Left renal pelvis (tissue), 4 donors: ENCODE data around the gene STPG3. TPM values are rescaled to one million over a fixed set of nuclear protein-coding genes. Genes with fewer than 3 reads are reported as not detected.

Source experiments
- DNase-seq, 4 donors: peaks; one replicate each; pipeline ENCODE4 v3.0.0-alpha.2; 2013; ENCODE audit warnings: low read depth in 4 of 4, low spot score in 3 of 4
- polyA plus RNA-seq, 4 donors: library from polyadenylated mRNA; unstranded; fragments of 120-200 nt; gene quantifications; one replicate each; pipeline ENCODE4 v1.2.1, GENCODE V29; 2013; ENCODE audit not compliant: insufficient read length in 4 of 4

The STPG3 gene
- polyA plus RNA-seq, 4 donors: 0.57 to 4.8 (median 1.7) TPM

DNA sequence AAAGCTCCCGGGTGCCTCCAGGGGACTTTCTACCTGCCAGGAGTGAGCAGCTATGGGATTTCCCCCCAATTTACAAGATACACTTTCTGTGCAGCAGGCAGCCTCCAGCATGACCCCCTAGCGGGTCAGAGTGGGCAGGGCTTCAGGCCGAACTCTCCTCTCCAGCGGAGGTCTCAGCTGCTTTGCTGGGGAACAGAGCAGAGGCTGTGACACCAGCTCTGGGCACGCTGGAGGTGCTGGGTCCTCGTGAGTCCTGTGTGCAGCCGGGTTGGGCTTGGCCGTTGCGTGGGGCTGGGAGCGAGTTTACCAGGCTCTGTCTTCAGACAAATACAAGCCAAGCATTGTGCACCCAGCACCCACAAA, 48.1 kb downstream of the STPG3 start:
- no peak for DNase-seq

DNA sequence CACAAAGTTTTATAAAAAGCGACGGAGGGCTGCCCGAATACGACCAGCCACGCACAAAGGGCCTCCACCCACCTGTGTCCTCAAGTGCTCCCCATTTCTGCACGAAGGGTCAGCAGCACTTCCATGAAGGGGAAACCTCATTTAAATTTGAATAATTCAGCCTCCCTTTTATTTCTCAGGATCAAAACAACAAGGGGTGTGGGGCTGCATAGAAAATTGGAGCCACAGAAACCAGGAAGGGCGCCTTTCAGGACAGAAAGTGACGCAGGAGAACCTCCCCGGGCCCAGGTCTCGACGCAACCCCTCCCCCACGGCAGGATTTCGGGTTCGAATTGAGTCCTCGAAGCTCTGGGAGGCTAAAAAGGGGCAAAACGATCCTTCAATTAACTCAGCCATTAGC, 48.9 kb downstream of the STPG3 start:
- DNase-seq: no peak

DNA sequence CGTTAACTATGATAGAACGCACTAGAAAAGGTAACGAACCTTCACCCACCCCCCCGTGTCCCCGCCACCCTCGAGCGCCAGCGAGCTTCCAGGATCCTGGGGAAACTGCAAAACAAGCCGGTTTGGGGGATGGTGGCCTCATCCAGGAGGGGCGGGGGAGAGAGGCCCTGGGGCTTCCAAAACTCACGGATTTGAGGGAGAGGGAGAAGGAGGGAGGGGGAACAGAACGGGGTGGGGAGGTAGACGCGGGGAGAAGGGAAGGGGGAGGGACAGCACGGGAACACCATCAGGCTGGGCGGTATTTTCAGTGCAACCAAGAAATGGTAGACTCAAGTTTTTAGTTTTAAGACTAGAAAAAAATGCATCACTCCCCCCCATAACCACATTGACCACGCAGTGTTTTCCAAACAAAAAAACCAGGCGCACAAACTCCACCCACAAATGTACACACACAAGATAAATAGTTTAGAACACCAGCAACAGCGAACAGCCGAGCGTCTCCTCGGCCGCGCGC, 49.5 kb downstream of the STPG3 start:
- DNase-seq: no peak

GRCh38 chr9:137301081-137301947, 50.2 kb downstream of the STPG3 start:
- no peak for DNase-seq

GRCh38 chr9:137302118-137302448, 51.0 kb downstream of the STPG3 start, which contains the start of gene NRARP:
NRARP (minus strand) TSS chr9:137302271; CDS start chr9:137301928, 343 bp downstream.
- peak in 2 of 4 donors; percentile 73 to 76 for DNase-seq

DNA sequence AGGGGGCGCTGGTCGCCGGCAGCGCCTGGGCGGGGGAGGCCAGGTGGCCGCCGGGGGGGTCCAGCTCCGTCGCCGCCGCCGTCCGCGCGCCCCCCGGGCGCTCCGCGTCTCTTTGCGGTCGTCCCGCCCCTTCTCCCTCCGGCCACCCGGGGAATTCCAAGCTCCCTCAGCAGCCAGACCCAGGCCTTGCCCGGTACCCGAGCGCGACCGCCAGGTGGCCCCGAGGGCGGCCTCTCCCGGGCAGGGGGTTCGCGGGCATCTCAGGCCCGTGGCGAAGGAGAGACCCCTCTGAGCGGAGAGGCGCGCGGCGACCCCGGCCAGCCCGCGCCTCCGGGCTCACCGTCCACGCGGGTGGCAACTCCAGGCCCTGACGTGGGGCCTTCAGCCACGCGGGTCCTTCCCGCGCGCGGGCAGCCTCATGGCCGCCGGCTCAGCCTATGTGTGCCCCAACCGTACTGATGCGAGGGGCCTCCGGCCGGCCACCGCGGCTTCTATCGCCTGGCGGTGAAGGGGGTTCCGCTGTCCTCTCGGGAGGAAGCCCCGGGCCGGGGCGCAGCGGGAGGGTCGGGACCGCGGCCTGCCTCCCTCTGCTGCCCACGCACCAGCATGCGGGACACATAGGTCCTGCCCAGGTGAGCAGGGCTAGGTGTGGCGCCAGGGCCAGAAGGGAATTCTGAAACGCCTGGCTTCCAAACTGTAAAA, 51.5 kb downstream of the STPG3 start:
- no peak for DNase-seq

Other genes starting within 250 kb of the STPG3 start
- gene ABCA2, start 223.0 kb upstream of the STPG3 start, polyA plus RNA-seq: 10 to 100 TPM; 18.7 to 52.8 (median 39.7) TPM
- gene FUT7, start 219.2 kb upstream of the STPG3 start, polyA plus RNA-seq: not detected
- gene NPDC1, start 205.1 kb upstream of the STPG3 start, polyA plus RNA-seq: 10 to 100 TPM; 20.4 to 48.7 (median 36.8) TPM
- 1 to 10 TPM; 3.2 to 7.5 (median 5.8) TPM for gene ENTPD2, start 197.2 kb upstream of the STPG3 start, polyA plus RNA-seq
- gene SAPCD2, start 180.7 kb upstream of the STPG3 start, polyA plus RNA-seq: 1 to 10 TPM; 4.5 to 8.3 (median 5.7) TPM
- 1 to 10 TPM; 1.6 to 6.6 (median 4.9) TPM for gene UAP1L1, start 173.8 kb upstream of the STPG3 start, polyA plus RNA-seq
- gene MAN1B1, start 164.3 kb upstream of the STPG3 start, polyA plus RNA-seq: 10 to 100 TPM; 48.7 to 73.8 (median 52.6) TPM
- 10 to 100 TPM; 11.1 to 34.8 (median 17.9) TPM for gene DPP7, start 136.6 kb upstream of the STPG3 start, polyA plus RNA-seq
- gene GRIN1, start 112.1 kb upstream of the STPG3 start, polyA plus RNA-seq: under 1 TPM in 1 of 4 donors, not detected in 3; 0.20 TPM
- gene LRRC26, start 81.2 kb upstream of the STPG3 start, polyA plus RNA-seq: not detected
- not detected for gene TMEM210, start 79.2 kb upstream of the STPG3 start, polyA plus RNA-seq
- gene ANAPC2, start 62.7 kb upstream of the STPG3 start, polyA plus RNA-seq: 10 to 100 TPM; 32.7 to 54.9 (median 41.4) TPM
- 10 to 100 TPM; 35.6 to 63.6 (median 43.0) TPM for gene SSNA1, start 62.6 kb upstream of the STPG3 start, polyA plus RNA-seq
- gene TPRN, start 50.5 kb upstream of the STPG3 start, polyA plus RNA-seq: 10 to 100 TPM in 3 of 4 donors, 1 to 10 TPM in 1; 8.3 to 19.6 (median 11.5) TPM
- 10 to 100 TPM; 39.3 to 46.6 (median 44.9) TPM for gene TMEM203, start 45.6 kb upstream of the STPG3 start, polyA plus RNA-seq
- gene NDOR1, start 45.6 kb upstream of the STPG3 start, polyA plus RNA-seq: 10 to 100 TPM in 2 of 4 donors, 1 to 10 TPM in 2; 8.8 to 18.8 (median 9.6) TPM
- gene RNF208, start 29.0 kb upstream of the STPG3 start, polyA plus RNA-seq: 10 to 100 TPM in 1 of 4 donors, 1 to 10 TPM in 3; 3.2 to 15.3 (median 8.1) TPM
- gene CYSRT1, start 26.1 kb upstream of the STPG3 start, polyA plus RNA-seq: 10 to 100 TPM in 2 of 4 donors, 1 to 10 TPM in 1, under 1 TPM in 1; 0.78 to 16.4 (median 7.9) TPM
- 10 to 100 TPM in 2 of 4 donors, 1 to 10 TPM in 1, under 1 TPM in 1; 0.41 to 15.5 (median 7.7) TPM for gene RNF224, start 23.8 kb upstream of the STPG3 start, polyA plus RNA-seq
- gene SLC34A3, start 20.4 kb upstream of the STPG3 start, polyA plus RNA-seq: 10 to 100 TPM in 1 of 4 donors, 1 to 10 TPM in 2, under 1 TPM in 1; 0.37 to 13.7 (median 5.2) TPM
- 100 to 1,000 TPM; 149 to 396 (median 315) TPM for gene TUBB4B, start 10.0 kb upstream of the STPG3 start, polyA plus RNA-seq
- gene NELFB, start 4.0 kb downstream of the STPG3 start, polyA plus RNA-seq: 10 to 100 TPM; 44.5 to 56.7 (median 50.4) TPM
- gene TOR4A, start 26.4 kb downstream of the STPG3 start, polyA plus RNA-seq: 1 to 10 TPM; 3.0 to 5.8 (median 4.9) TPM
- gene NRARP, start 51.0 kb downstream of the STPG3 start, polyA plus RNA-seq: 1 to 10 TPM; 2.8 to 7.6 (median 6.7) TPM
- 10 to 100 TPM in 2 of 4 donors, 1 to 10 TPM in 2; 8.4 to 26.9 (median 11.4) TPM for gene EXD3, start 171.9 kb downstream of the STPG3 start, polyA plus RNA-seq
- gene NOXA1, start 172.1 kb downstream of the STPG3 start, polyA plus RNA-seq: 10 to 100 TPM in 1 of 4 donors, 1 to 10 TPM in 3; 2.5 to 10.9 (median 4.3) TPM
- under 1 TPM; 0.20 to 0.70 (median 0.32) TPM for gene ENTPD8, start 190.1 kb downstream of the STPG3 start, polyA plus RNA-seq
- gene NSMF, start 208.0 kb downstream of the STPG3 start, polyA plus RNA-seq: 10 to 100 TPM; 40.4 to 51.3 (median 46.4) TPM